HG02973 (cell line): ENCODE data around the gene SGMS2.
"Not testable (repeated sequence)": the region's sequence is repeated elsewhere in the genome, so short reads cannot be mapped to it uniquely, and the experiment has no call there.

Source experiments
- ATAC-seq: cut with Tn5 transposase; IDR thresholded peaks from one replicate; pipeline ENCODE4 v1.9.1; 2021; ENCODE audit warnings: moderate library complexity; ENCODE audit not compliant: unreplicated experiment

The SGMS2 gene

DNA sequence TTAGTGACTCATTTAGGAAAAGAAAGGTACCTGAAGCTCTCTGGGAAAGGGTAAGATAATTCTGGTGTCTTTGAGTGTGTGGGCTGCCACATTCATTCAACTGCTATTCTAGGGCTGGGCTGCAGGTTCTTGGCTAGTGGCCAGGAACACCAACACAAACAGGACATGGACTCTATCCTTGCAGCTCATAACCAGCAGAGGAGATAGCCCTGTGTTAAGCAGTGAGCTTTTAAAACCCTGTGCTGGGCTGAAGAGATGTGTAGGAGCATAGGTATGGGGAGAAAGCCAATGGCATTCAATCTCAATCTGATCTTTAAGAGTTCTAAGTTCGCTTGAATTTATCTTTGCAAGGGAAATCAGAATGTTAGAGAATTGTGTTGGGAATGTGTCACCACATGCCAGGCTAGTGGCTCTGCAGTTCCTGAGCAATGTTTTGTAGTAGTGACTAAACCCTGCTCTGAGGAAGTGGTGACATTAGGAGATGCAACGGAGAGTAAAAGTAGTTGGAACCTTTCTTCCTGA is 39.2 kb downstream of the SGMS2 start:
- no peak for ATAC-seq

DNA sequence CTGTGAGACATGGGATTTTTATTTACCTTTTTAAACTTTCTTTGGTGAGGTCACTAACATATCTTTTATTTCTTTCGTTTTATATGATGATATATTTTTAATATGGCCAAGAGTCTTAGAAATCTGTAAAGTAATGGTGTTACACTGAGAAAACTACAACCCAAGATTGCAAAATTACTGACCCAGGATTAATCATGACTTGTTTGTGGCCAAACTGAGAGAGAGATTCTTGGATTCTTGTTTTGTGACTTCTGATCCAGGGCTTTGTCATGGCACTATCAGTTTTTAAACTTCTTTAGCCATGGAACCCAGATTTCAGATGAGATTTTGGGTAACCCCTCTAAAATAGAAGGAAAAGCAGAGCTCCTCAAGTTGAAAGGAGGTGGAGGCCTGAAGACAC is 42.0 kb downstream of the SGMS2 start:
- no peak for ATAC-seq

DNA sequence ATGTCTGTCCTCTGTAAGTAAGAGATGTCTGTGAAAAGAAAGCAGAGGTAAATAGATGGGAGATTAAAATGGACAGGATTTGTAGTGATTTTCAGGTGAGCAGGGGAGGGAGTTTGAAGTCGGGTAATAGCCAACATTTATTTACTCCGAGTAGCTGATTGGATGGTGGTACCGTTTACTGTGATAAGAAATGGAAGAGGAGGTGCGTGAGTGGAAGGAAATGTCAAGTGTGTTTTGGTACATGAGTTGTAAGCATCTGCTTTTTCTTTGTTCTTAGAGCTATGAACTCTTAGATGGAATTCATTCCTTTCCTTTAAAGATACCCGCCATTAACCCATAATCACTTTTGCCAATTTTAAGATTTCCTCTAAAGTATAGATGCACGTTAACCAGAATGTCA is 45.5 kb downstream of the SGMS2 start:
- ATAC-seq, result no peak

DNA sequence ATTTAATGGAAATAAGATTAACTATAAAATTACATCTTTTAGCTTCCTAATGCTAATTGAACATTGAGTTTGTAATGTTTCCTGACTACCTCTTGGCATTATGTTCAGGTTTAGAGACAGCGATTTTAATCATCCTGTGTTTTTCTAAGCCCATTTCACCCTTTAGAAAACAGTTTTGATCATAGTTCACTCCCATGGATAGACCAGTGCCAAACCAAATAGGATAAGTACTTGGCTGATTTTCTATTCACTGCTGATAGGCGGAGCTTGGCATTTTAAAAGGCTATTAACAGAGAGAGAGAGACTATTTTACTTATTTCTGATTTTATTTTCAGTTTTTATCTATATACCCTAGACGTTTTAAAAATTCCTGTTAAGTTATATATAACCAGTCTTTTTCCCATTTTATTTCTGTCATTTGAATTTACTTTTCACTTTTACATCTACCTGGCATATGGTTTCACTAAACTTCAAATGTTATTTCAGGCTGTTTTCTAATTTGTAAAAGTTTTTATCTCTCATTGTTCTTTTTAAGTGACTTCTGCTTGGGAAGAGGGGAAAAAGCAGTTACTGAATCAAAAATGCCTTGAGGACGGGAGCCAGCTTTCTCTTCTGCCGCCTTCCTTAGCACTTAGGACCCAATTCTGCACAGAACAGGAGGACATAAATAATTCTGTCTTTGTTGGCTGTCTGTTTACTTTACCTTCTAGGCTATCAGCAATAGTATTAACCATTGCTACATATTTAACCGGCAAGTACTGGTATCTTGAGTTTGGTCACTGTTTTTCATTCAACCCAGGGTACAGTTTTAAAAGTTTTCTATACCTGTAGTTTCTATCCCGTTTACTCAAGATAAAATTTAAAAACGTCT is 46.4 kb downstream of the SGMS2 start:
- ATAC-seq, result no peak

DNA sequence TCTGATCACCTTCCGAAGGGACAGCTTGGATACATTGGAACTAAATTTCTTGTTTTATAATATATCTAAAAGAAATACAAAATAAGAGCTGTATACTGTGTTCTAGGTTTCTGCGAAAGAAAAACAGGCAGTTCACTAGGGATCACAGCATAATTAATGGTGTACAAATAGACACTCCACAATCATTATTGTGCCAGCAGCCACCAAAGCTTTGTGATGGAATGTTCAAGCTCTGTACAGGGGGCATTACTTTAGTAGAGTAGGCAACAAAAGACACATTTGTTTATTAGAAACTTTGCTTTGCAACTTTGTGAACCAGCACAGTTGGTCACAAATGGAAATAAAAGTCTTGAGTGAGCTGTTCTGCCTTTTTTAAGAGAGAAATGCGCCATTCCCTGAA is 49.3 kb downstream of the SGMS2 start:
- ATAC-seq, result no peak

DNA sequence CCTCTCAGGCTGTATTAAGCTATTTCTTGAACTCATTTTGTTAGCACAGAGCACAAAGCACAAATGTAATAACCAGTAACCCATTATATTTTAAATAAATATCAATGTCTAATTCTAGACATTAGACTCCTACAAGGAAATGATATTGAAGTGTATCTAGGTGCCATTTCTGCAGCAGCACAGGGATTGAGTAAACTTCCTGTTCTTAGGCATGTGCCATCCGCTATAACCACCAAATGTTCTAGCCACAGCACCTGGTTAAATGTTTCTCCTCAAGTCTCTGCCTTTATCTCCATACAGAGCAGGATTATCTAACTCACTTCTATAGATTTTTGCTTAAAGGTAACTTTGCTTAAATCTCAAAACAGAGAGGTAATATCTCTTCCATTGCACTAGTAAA is 51.4 kb downstream of the SGMS2 start:
- no peak for ATAC-seq

DNA sequence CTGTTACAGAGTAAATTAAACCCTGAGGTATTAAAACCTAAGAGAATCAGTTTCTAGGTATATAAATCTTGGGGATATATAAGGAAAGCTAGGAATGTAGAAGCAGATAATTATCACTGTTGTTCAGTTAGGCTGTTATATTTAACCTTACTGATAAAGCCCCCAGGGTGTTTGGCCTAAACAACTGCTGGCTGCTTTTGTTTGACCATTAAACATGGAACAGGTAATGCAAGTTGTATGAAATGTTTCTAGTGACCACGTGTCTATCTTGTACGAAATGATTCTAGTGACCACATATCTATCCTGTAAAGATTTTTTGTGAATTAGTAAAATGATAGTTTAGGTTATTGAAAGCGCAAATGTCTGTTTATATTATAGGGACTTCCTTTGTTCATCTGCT is 52.6 kb downstream of the SGMS2 start:
- no peak for ATAC-seq

DNA sequence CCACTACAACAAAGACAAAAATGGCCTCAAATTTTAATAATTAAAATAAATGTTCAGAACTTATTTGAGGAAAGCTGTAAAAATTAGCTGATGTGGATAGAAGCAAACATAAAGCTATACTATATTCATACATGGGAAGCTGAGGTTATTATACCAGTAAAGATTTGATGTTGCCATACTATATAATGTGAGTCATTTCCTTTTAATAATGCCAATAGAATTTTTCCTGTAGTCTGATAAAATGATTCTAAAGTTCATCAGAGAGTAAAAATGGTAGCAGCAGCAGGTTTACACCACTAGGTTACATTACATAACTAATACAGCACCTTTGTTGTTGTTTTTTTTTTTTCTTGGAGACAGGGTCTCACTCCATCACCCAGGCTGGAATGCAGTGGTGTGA is 61.1 kb downstream of the SGMS2 start:
- ATAC-seq, result no peak

DNA sequence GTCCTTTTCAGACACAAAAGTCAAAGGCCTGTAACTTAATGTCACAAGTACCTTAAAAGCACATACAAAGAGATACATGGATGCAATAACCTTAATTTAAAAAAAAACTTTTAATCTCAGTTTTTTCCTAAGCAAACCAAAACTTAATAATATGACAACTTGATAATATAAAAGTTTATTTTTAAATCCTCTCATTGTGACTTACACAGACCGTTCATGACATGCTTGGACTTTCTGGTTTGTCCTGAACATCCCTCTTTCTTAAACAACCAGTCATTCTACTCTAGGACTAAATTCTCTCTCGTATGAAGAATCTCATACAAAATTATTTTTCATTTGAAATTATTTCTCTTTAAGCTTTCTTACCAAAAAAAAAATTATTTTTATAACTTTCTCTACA is 63.5 kb downstream of the SGMS2 start:
- no peak for ATAC-seq

DNA sequence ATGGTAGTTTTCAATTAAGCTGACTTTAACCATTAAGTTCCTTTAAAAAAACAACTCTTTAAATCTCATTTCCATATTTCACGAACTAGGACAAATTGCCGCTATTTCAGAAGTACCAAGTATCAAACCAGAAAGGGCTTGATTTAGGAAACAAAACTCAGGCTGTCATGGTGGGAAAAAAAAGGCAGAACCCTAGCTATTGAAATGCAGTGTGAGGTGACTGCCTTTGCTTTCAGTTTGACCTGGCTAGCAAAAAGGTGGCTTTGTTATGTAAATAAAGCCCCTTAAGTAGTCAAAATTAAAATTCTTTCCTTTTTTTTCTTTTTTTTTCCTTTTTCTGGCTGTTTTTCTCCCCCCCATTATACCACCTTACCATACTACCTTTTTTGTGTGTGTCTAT is 66.0 kb downstream of the SGMS2 start:
- no peak for ATAC-seq

DNA sequence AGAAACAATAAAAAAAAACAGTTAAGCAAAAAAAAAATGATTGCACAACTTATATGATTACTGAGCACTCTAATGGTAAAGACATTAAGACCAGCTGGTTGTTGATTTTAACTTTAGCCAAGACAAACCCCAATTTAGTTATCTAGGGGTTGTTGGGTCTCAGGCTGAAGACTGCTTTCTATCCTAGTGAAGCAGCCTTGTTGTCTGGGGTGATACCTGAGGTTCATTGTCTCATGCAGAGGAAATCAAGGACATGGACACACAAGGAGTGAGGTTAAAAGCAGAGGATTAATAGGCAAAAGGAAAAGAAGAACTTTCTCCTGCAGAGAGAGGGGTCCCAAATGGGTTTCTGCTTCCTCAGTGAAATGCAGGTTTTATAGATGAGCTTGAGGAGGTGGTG is 66.6 kb downstream of the SGMS2 start:
- ATAC-seq, result no peak

DNA sequence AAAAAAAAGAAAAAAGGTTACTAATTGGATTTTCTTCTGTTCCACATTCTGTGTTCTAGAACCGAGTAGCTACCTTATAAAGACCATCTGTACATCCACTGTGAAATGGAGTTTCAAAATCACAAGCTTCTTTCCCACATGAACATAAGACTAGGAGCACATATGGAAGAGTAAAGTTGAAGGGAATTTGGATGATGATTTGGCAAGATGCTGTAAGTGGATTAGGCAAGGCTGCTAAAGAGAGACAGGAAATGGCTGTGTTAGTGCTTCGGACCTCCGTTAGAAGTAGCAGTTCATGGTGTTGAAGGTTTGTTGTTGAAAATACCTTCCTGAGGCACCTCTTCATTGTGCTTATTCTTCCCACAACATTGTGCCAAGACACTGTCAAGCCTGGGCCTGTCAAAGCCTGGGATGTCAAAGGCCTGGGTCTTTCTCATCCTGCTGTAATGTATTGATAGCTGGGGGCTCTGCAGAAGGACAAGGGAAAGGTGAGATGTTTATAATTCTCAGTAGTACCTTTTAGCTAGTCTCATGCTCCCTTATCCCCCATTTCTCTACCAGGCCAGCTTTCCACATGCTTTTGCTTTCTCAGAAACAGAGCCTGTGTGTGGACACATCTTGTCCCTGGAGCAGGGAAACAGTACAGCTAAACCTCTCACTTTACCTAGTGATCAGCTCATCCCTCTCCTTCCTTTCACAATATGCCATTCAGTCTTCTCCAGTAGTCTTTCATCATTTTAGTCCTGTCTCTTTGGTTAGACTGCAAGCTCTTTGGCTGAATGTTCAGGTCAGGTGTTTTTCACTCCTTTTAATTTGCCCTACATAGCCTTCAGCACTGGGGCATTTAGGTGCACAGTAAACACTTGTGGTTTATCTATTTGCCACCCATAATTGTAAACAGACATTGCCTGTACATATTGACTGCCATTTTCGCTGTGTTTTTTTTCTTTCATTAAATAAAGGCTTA is 68.7 kb downstream of the SGMS2 start:
- no peak for ATAC-seq

DNA sequence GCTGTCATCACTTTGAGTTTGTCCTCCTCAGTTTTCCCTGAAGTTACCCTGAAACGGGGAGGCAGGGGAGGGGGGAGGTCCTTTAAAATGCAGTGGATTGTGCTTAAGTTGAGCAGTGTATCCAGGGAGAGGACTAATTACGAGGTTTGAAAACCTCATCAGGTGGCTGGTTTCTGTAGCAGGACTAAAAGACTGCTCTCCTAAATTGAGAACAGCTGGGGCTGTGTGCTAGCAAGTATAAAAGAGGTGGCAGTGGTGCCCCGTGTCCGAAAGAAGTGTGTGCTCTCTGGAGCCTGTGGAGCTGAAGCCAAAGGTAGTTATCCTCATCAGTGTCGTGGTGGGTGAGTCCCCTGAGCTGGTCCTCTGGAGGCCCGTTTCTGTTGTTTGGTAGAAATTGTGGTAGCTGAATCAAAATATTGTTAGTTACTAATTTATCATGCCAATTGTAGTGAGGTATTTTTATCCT is 69.4 kb downstream of the SGMS2 start:
- ATAC-seq, result no peak

DNA sequence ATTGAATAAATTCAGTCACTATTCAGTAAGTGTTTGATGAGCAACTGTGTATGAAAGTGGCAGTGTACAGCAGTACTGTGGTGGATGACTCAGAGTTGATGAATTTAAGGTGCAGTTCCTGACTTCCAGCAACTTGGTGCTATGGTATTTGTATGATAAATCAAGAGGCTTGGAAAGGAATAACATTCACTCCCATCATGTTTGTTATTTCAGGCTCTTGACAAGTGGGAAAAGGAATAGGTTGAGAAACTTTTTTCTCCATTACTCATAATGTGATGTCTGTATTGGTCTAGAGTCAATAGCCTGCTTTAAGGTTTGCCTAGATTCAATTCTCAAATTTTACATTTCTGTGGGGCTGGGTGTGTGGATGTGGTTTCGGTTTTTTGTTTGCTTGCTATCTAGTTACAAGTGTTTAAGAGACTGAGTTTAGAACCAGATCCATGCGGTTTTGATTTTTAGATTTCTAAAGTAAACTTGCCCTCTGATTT is 71.5 kb downstream of the SGMS2 start:
- peak; percentile 46 for ATAC-seq

DNA sequence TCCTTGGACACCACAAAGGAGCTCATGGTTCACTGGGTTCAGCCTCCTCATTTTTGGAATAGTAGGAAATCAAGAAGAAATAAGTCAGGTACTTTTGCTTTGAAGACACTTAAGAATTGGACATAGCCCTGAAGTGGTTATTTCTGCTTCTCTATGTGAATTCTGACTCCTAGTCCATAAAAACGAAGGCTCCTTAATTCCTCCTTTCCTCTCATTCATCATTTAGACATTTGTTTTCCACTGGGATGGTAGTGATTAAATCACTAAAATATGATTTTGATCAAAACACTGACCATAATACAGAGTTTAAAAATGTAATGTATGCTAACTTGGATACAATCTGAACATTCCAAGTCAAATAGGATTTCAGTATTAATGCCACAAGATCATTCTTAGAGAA is 71.9 kb downstream of the SGMS2 start:
- ATAC-seq, result no peak

DNA sequence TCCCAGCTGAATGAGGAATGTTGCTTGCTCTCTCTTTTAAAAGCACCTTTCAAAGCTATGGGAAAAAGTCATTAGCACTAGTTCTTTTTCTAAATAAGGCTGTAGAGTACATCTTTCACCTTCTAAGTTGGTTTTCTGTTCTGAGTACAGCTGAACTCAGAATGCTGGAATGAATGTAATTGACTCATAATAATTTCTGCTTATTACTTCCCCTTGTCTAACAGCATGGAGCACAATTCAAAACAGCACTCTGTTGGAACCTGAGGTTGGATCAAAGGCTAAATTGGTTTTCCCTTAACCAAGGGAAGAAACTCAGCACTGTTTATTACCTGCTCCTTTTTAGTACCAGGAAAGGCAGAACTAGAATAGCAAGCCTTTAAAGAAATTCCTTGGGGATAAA is 73.1 kb downstream of the SGMS2 start:
- ATAC-seq, result no peak

DNA sequence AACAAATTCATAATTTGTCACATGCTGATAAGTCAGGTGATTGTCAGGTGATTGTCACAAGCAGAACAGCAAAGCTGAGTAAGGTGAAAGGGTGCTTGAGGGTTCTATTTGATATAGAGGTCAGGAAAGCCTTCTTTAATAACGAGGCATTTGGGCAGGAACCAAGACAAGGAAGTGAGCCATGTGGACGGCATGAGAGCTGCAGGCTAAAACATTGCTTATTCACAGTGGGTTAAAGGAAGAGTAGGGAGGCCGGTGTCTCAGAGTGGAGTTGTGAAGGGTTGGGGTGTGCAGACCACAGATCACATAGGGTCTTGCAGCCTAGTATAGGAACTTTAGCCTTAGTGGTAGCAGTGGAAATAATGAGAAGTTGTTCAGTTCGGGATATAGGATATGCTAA is 75.3 kb downstream of the SGMS2 start:
- no peak for ATAC-seq

DNA sequence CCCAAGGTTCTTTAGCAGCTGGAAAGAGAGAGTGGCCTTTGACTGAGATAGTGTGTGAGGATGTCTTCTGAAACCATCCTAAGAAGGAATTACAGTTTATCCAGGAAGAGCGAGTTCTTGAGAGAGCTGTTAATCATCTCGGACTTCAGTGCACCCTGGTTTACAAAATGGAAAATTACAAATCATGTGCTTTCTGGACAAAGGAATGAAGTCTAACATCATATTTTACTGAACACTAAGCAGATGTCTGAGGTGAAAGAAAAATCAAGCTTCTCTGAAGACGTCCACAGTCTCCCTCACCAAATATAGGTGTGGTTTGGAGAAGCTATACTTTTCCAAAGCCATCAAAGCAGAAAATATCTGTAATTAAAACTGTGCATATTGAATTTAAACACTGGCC is 75.8 kb downstream of the SGMS2 start:
- ATAC-seq, result no peak

DNA sequence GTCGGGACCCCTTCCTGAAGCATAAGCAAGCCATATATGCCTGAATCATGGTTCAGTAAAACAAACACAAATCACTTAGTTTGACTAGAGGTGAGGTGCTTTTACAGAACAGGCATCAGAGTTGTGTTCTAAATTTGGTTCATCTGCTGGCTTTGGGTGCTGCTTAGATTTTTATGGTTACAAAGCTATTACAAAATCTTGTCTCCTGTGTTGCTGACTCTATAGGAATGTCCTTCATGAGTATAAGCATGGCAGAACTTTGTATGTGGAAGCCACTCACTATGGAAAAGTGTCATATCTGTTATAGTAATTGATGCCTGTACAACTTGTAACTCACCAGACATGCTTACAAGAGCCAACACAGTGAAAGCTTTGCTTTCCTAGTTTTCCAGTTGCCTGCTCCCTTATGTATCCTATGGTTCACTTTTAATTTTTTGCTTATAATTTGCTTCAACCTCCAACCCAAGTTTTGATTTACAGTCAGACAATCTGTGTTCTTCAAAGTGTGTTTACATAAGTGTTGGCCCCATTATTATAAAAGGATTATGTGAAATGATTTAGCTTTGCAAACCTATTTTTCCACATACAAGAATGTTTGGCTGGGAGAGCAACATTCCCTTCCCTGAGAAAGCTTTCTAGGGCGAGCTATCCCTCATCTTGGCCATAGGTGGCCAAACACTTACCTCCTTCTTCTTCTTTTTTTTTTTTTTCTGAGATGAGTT is 76.6 kb downstream of the SGMS2 start:
- no peak for ATAC-seq

DNA sequence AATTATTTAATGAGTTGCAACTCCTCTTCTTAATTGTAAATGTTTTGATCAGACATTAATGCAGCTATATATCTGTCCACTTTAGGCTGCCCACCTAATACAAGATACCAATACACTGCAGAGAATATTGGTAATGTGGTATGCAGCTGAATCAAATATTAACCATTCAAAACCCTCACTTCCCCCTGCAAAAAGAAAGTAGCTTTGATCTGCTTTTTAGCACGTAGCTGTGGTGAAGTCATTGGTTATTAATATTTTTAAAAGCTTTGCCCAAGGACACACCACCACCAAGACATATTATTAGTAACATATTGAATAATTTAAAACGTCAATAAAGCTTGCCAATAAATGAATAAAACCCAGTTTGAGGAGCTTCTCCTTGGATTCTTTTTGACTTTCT is 78.0 kb downstream of the SGMS2 start:
- ATAC-seq, result peak; percentile 67

DNA sequence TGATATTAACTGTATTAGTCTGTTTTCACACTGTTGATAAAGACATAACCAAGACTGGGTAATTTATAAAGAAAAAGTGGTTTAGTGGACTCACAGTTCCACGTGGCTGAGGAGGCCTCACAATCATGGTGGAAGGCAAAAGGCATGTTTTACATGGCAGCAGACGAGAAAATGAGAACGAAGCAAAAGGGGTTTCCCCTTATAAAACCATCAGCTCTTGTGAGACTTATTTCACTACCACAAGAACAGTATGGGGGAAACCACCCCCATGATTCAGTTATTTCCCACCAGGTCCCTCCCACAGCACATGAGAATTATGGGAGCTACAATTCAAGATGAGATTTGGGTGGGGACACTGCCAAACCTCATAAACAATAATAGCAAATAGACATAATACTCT is 80.3 kb downstream of the SGMS2 start:
- not testable (repeated sequence) for ATAC-seq
